GM12891 (cell line): Measurements from ENCODE around the gene DDC.

Experiments used
- POLR2A ChIP-seq: IDR thresholded peaks from 2 replicates; pipeline ENCODE4 v1.6.1; 2011; ENCODE audit warnings: low read depth, low read length, control low read depth
- POLR2AphosphoS5 ChIP-seq: IDR thresholded peaks from 2 replicates; pipeline ENCODE4 v1.6.1; 2011; ENCODE audit warnings: low read depth, low read length, control low read depth

DNA sequence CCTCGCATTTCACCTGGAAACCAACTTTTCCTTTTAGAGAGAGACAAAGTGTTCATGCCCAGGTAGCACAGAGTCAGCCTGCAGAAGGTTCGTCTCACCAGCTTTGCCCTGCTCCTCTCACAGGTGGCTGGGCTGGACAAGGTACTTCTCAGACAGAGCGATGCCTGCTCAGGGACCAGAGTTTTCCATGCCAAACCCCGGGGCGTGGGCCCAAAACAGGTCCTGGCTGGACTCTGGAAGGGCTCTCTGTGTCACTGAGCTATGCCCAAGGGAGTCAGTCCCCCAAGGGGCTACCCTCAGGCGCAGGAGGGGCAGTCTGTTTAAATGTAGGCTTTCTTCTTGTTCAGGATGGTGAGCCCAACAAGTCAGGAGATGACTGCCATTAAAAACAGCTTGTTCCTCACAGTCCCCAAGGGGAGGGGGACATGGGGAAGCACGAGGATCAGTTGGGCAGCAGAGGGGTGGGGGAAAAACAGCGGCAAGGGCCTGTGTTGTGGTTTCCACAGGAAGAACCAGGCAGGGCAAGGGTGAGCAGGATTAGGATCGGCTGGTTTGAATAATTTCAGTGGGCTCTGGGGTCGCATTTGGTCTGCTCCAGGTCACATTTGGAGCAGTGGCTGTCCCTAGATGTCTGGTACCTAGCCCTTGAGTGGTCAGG, 59.5 kb downstream of the DDC start:
- TF ChIP-seq POLR2A: no peak
- no peak for TF ChIP-seq POLR2AphosphoS5
